GM19324 (cell line): ENCODE measurements around the gene PDF.
"Not testable (repeated sequence)": the region's sequence is repeated elsewhere in the genome, so short reads cannot be mapped to it uniquely, and the experiment has no call there.

Experiments used
- ATAC-seq: cut with Tn5 transposase; IDR thresholded peaks from one replicate; pipeline ENCODE4 v1.9.1; 2021; ENCODE audit warnings: mild to moderate bottlenecking, moderate library complexity; ENCODE audit not compliant: unreplicated experiment, low FRiP score

Gene PDF

DNA sequence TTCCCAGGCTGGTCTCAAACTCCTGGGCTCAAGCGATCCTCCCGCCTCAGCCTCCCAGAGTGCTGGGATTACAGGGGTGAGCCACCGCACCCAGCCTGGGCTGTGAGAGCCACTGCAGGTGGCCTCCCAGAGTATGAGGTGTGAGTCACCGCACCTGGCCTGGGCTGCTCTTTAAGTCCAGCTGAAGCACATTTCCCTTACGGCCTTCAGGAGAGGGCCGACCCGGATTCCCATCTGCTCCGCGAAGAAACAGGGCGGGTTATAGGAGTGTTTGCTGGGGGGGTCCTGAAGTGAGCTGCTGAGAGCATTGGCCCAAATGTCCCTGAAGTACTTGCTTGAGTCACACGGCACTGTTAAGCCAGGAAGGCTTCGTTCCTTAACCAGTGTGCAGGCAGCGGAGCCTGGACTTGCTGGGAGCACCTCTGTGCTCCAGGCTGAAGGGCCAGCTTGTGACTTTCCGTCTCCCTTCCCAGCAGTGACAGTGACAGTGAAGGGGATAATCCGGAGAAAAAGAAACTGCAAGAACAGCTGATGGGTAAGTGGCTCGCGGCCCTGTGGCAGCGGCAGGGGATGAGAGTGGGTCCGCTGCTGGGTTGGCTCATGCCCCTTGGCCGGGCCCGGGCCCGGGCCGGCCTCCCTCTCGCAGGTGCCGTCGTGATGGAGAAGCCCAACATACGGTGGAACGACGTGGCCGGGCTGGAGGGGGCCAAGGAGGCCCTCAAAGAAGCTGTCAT lies 12.0 kb downstream of the PDF start:
- ATAC-seq = no peak

DNA sequence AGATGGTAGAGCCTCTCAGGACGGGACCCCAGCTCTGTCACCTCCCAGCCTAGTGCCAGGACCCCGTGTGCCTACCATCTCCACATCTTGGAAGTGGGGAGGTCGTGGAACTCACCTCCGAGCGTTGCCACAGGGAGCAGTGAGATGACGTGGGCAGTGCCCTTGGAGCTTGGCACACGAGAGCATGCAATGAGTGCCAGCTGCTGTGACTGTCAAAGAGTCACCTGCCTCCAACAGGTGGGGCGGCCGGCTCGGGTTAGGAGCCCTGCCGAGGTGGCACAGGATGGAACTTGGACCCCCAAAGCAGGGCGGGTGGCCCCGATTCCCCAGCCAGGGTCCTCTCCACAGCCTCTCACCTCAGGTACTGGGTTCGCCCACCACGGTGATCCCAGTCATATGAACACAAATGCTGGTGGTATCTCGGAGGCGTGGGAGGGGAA lies 13.8 kb downstream of the PDF start:
- no peak for ATAC-seq

DNA sequence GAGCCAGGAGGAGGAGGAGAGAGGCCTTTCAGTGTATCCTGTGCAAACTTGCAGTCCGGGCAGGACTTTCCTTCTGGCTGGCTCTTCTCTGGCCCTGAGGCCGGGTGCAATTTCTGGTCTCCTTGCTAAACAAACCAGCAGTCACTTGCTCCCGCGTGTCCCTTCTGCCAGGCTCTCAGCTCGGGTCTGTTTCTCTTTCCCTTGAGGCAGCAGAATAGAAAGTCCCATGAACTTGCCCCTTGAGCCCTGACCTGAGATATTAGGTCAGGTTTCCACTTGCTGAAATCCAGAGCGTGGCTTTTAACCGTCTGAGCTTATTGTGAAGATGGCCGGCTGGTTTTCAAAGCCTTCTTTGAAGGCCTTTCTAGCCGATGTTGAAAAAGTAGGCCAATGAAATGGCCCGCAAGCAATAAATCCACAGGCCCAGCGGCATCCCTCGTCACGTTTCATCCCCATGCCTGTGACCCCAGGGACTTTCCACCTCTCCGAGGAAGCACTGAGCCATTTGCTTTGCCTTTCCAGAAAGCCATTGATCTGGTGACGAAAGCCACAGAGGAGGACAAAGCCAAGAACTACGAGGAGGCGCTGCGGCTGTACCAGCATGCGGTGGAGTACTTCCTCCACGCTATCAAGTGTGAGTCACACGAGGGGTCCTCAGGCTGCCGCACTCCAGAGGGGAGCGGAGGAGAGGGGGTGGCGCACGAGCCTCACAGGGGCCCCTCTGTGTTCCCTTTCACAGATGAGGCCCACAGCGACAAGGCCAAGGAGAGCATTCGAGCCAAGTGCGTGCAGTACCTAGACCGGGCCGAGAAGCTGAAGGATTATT lies 14.7 kb downstream of the PDF start:
- no peak for ATAC-seq

DNA sequence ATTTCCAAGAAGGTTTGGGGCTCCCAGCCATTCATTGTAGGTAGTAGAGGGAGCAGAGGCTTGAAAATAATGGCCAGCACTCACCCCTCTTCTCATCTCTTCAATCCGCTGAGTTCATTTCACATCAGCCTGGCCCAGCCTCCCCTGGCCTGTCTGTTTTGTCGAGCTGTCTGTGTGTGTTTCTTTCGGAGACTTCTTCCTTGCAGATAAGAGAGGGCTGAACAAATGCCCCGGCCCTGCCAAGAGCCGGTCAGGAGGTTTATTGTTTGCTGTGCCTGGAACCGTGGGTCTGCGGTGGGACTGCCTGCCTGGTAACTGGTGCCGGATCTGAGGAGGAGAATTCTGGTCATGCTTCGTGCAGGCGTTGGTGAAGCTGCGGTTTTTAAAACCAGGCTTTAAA lies 15.9 kb downstream of the PDF start:
- no peak for ATAC-seq

DNA sequence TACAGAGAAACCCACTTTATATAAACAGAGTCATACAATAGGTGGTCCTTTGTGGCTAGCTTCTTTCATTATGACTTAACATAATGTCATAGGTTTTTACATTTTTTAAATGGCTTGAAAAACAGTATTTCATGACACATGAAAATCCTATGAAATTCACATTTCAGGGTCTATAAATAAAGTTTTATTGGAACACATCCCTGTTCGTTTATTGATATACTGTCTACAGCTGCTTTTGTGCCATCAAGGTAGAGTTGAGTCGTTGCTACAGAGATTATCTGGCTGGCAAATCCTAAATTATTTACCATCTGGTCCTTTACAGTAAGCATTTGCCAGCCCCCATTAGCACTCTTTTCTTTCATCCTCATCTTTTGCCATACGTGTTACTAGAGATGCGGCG lies 16.9 kb downstream of the PDF start:
- ATAC-seq = no peak

DNA sequence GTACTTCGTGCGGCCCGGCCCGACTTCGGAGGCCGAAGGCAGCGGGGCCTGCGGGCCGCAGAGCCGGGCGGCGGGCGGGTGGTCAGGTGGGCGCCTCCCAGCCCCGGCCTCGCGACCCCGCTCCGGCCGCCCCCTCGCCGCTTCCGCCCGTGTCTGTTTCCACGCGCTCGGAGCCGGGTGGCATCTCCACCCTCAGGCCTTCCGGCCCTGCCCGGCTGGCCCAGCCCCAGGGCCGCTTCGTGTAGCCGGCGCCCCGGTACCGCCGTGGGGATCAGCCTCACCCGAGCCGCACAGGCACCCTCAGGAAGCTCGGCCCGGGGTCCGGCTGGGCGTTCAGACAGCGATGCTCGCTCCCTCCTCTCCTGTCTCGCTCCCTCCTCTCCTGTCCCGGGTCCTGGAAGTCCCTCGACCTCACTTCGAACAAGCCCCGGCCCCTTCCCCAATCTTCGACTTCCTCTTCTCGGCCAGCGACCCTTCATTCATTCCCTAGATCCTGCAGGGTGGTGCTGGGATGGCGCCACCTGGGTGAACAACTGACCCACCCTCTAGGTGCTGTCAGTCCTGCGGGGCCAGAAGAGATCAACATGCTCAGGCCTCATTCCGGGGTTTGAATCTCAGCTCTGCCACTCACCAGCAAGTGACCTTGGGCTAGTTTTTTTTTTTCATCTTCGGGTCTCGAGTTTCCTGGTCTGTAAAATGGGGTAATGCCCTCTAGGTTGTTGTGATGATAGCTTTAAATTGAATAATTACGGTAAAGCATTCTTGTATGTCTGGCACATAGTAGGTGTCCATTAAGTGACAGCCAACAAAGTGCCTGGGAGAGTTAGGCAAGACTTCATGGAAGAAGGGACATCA lies 18.6 kb downstream of the PDF start:
- ATAC-seq = peak; percentile 63

DNA sequence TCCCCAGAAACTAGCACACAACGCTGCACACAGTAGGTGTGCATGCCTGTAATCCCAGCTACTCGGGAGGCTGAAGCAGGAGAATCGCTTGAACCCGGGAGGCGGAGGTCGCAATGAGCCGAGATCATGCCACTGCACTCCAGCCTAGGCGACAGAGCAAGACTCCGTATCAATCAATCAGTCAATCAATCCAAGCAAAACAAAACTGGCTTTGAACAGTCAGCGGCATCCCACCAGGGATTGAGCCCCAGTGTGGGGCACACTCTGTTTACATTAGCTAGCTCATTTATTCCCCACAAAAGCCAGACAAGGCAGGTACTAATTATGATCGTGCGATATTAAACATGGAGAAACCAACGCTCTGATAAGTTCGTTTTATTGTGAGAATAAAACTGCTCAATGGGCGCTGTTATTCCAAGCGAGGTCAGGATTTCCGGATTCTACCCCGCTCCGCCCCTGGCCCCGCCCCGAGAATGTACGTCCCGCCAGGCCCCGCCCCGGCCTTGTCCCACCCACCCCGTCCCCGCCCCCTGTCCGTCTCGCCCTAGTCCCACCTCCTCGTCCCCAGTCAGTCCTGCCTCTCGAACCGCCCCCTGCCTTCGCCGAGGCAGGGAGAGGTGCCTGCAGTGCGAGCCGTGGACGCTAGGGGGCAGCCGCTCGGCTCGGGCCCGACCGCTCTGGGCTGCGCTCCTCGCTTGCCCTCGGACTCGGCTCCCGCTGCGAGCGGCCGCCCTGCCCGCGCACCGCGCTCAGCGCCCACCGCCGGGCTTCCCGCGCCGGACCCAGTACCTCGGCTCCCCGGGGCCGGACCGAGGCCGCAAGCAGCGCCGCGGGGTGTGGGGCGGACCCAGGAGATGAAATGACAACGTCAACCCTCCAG lies 19.5 kb downstream of the PDF start, which contains the start of gene VPS4A:
Gene VPS4A, plus strand, starts transcription at position 698 of the 880 bp plus-strand sequence. Its CDS starts 162 bp downstream, at position 860.
- ATAC-seq = peak; percentile 91

DNA sequence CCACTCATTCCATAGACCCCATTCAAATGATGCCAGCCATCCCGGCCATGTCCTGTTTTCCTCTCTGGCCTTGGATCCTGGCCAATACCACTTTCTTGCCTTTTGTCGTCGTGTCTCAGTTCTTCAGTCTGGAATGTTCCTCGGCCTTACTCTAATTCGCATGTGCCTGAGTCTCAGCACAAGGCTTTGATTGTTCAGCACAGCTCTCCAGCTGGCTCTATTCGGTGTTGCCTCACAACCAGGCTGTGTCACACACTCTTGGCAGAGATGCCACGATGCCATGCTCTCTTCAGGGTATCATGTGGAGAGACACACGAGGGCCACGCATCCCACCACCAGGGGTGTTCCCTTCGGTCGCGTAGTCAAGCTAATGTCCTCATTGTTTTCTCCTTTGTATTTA lies 21.1 kb downstream of the PDF start:
- no peak for ATAC-seq

DNA sequence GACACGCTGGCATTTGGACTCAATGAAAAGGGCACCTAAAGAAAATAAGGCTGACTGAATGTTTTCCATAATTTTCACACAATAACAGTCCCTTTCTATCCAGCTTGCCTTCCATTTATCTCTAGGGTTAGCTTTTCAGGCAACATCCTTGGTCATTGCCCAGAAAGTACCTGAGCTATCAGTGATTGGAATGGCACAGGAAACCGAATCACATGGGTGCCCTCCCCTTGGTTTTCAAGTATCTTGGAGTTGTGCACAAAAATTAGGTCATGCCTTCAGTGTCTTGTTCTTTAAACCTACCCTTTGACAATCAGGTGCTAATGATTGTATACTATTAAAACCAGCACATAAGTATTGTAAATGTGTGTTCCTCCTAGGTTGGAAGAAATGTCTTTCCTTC lies 22.5 kb downstream of the PDF start:
- no peak for ATAC-seq

DNA sequence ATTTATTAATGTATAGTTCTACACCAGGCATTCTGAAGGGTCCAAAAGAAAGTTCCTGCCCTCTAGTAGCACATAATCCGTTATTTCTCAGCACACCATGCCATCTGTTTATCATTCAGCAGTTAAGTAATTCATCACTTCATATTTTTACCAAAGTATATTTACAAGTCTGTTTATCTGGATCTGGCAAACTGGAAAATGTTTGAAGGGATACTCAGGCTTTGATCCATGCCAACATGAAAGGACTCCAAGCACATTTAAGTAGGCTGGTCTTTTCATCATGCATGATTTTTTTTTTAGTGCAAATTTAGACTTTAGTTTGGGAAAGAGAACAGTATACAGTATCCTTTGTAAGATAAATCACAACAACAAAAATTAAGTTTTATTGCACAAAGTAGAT lies 23.3 kb downstream of the PDF start:
- no peak for ATAC-seq

DNA sequence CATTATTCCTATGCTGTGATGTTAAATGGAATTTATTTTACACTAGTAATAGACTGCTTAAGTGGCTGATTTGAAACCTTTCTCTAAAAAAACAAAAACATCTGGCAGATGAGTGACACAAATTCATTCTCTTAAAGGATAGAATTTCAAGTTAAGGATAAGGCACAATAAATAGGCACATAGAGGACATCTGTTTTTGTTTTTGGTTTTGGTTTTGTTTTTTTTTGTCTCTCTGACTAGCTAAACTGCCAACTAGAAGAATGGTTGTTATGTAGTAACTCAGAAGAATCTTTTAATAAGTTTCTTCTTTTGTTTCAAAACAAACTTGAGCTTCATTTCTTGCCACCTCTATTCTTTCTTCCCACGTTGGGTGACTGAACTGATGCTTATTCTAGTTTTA lies 24.4 kb downstream of the PDF start:
- no peak for ATAC-seq

DNA sequence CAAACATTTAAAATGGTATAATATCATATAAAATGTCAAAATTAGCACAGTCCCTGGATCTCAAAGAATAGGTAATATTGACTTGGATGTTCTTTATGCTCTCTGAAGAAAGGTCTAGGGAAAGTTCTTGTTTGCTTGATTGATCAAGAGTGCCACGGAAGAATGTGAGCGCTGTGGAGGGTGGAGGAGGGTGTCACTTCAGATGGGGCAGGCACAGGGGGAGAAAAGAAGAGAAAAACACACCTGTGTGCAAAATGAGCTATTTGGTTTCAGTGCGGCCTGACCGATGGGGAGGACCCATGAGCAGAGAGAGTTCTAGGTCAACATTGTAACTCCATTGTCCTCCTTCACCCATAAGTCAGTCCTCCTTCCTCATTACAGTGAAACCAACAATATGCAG lies 28.1 kb downstream of the PDF start:
- no peak for ATAC-seq

DNA sequence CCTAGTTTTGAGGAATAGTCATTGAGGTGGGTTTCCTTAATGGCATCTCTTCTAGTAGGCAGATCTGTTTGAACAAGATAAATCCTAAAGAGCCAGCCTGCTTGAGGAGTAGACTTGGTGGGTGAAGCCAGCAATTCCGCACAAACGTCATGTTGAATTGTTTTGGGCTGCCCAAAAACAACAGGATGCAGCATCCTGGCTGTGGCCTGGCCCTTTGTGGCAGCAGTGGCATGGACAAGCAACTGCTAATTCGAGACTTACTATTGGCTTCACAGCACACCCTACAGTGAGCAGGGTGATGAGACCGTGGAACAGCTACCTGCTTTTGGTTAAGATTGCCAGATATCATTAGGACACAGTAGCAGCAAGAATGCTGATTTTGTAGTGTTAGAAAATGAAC lies 28.5 kb downstream of the PDF start:
- ATAC-seq = no peak

DNA sequence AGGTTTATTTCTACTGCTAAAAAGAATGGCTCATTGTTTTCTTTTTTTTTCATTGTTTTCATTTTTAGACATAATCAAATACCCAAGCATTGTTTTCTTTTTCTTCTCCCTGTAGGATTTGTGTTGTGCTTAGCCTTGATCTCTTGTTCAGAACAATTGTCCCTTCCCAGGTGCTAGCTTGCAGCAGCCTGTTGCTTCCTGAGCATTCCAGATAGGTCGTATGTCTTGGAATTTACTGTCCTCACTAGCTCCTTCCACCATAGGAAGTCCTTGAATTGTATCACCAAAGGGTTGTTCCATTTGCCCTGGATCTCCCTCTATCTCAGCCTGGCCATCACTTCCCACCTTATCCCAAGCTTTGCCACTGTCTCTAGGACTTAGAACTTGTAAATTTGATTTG lies 29.2 kb downstream of the PDF start:
- ATAC-seq = no peak

DNA sequence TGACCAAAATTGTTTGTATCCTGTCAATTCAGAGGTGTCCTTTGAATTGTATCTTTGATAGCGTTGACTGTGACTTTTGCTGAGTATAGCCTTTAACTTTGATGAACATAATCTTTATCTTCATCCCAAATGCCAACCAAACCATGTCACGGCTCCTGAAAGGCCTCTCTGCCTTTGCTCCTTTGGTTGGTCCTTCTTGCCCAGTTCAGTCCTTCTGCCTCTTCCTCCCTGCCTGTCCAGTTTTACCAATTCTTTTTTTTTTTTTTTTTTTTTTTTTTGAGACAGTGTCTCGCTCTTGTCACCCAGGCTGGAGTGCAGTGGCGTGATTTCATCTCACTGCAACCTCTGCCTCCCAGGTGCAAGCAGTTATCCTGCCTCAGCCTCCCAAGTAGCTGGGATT lies 32.1 kb downstream of the PDF start:
- no peak for ATAC-seq

DNA sequence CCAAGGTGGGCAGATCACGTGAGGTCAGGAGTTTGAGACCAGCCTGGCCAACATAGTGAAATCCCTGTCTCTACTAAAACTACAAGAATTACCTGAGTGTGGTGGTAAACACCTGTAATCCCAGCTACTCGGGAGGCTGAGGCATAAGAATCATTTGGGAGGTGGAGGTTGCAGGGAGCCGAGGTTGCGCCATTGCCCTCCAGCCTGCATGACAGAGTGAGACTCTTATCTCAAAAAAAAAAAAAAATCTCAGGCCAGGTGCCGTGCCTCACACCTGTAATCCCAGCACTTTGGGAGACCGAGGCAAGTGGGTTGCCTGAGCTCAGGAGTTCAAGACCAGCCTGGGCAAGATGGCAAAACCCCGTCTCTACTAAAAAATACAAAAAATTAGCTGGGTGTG lies 33.6 kb downstream of the PDF start:
- ATAC-seq = not testable (repeated sequence)

DNA sequence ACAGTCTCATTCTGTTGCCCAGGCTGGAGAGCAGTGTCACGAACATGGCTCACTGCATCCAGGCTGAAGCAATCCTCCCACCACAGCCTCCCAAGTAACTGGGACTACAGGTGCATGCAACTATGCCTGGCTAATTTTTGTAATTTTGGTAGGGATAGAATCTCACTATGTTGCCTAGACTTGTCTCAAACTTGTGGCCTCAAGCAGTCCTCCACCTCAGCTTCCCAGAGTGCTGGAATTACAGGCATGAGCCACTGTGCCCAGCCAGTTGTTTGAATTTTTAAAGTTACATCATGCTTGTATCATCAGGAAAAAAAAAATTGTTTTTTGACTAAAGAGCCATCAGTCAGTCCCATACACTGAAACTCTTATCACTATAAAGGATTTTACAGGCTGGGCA lies 36.3 kb downstream of the PDF start:
- no peak for ATAC-seq

DNA sequence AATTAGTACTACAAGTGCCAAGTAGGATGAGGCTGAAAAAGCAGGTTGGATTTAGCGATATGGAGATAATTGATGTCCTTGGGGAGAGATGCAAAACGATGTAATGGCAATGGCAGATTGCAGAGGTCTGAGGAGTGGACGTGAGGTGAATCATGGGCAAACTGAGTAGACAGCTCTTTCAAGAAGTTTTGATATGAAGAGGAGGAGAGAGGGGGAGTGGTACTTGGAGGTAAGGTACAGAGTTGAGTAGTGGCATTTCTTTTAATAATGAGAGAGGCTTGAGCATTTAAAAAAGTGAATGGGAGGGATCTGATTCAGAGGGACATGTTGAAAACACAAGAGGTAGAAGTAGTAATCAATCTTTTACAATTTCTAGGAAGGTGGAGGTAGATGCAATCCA lies 37.0 kb downstream of the PDF start:
- no peak for ATAC-seq

DNA sequence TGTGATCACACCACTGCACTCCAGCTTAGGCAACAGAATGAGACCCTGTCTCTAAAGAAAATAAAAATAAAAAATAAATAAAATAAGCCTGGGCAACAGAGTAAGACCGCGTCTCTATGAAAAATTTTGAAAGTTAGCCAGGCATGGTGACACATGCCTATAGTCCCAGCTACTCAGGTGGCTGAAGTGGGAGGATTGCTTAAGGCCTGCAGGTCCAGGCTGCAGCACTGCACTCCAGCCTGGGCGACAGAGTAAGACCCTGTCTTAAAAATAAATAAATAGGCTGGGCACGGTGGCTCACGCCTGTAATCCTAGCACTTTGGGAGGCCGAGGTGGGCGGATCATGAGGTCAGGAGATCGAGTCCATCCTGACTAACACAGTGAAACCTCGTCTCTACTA lies 38.7 kb downstream of the PDF start:
- ATAC-seq = not testable (repeated sequence)
